Measurements from ENCODE around the gene CHMP2A.

Gene CHMP2A

DNA sequence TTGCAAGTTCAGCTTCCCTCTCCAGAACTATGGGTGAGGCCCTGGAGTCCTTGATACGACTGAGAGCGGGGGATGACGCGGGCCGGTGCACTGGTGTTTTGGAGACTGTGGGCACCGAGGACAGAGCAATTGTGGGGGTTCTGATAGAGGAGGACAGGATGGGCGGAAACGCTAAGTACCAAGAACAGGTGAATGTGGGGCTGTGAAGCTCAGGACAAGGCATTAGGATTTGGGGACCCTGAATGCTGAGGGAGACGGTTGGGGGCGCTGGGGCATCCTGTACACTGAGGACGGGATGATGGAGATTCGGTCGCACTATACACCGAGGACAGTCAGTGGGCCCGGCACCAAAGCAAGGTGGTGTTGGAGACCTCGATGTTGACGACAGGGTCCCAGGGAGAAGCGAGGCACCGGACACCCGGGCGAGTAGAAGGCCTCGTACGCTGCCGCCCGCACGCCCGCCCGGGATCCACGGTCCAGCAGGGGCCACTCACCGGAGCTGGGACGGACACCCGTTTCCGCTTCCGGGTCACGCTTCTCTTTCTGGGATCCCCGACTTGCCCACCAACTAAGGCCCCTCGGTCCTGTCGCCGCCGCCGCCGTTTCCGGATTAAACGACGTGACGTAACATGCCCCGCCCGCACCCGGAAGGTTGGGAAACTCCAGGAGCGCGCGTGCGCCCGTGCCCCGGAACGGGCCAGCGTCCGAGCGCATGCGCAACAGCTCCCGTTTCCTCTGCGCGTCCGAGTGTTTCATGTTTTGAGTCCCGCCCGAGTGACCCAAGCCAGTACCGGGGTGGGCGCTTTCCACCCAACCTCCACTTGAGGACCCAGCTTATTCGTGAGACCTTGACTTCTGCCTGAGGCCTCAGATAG is at the start of gene CHMP2A:
Gene CHMP2A (minus strand): TSS at position 612 of the 875 bp plus-strand sequence. CDS start 893 bp downstream, outside the sequence.
- H3K4me3 ChIP-seq (ENCODE audit: low read depth, low read length) = peak within 1 kb of the TSS; percentile 83
- peak; percentile 86 for DNase-seq (ENCODE audit: low read depth)
- TF ChIP-seq, protein P1, sequence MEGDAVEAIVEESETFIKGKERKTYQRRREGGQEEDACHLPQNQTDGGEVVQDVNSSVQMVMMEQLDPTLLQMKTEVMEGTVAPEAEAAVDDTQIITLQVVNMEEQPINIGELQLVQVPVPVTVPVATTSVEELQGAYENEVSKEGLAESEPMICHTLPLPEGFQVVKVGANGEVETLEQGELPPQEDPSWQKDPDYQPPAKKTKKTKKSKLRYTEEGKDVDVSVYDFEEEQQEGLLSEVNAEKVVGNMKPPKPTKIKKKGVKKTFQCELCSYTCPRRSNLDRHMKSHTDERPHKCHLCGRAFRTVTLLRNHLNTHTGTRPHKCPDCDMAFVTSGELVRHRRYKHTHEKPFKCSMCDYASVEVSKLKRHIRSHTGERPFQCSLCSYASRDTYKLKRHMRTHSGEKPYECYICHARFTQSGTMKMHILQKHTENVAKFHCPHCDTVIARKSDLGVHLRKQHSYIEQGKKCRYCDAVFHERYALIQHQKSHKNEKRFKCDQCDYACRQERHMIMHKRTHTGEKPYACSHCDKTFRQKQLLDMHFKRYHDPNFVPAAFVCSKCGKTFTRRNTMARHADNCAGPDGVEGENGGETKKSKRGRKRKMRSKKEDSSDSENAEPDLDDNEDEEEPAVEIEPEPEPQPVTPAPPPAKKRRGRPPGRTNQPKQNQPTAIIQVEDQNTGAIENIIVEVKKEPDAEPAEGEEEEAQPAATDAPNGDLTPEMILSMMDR (IDR thresholded peaks at IDR 0.05; ENCODE audit: control insufficient read depth, extremely low read depth, insufficient read depth) = no peak

DNA sequence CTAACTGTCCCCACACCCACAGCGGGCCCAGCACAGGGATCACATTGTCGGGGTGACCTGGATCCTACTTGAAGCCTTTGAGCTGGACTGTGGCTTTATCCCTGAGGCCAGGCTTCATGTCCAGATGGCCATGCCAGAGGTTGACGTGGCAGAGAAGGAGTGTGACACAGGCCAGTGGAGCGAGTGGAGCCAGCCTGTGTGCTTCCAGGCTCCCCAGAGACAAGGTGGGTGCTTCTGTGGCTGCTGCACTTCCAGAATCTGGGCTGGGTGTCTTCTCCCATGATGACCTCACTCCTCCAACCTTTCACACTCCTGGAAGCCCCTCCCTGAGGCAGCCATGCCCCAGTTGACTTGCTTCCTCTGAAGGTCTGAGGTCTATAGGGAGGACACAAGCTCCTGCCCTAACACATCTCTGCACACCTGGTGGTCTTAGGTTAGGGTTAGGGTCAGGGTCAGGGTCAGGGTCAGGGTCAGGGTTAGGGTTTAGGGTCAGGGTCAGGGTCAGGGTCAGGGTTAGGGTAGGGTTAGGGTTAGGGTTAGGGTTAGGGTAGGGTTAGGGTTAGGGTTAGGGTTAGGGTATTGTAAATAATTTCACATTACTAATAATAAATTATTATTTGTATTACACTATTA is 31.3 kb upstream of the CHMP2A start:
- TF ChIP-seq, protein P1 (IDR thresholded peaks at IDR 0.05; ENCODE audit: control insufficient read depth, extremely low read depth, insufficient read depth) = no peak

DNA sequence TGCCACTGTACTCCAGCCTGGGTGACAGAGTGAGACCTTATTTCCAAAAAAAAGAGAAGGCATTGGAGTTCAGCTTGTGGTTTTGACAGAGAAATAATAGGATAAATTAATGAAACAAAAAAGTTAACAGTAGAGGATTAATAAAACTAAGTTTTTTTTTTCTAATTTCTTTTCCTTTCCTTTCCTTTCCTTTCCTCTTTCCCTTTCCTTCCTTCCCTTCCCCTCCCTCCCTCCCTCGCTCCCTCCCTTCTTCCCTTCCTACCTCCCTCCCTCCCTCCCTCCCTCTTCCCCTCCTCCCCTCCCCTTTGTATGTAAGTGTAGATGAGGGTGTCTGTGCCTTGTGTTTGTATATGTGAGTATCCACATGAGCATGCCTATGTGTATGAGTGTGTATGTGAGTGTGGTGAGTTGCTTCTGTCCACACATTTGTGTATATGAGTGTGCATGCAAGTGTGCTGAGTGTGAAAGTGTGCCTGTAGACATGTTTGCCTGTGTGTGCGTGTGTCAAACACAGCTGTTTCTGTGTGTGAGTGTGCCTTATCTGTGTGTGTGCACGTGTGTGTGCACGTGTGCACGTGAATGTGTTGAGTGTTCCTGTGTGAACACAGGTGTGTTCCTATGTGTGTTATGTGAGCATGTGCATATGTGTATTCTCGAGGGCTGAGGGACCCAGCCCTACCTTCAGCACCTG is 30.7 kb upstream of the CHMP2A start:
- H3K4me3 ChIP-seq (ENCODE audit: low read depth, low read length) = no peak overlapping the region
- no peak for DNase-seq (ENCODE audit: low read depth)
- TF ChIP-seq, protein P1 (IDR thresholded peaks at IDR 0.05; ENCODE audit: control insufficient read depth, extremely low read depth, insufficient read depth) = no peak

More for the DNA sequence above, 31.3 kb upstream of the CHMP2A start:
- H3K4me3 ChIP-seq (ENCODE audit: low read depth, low read length) = no peak overlapping the region
- no peak for DNase-seq (ENCODE audit: low read depth)

DNA sequence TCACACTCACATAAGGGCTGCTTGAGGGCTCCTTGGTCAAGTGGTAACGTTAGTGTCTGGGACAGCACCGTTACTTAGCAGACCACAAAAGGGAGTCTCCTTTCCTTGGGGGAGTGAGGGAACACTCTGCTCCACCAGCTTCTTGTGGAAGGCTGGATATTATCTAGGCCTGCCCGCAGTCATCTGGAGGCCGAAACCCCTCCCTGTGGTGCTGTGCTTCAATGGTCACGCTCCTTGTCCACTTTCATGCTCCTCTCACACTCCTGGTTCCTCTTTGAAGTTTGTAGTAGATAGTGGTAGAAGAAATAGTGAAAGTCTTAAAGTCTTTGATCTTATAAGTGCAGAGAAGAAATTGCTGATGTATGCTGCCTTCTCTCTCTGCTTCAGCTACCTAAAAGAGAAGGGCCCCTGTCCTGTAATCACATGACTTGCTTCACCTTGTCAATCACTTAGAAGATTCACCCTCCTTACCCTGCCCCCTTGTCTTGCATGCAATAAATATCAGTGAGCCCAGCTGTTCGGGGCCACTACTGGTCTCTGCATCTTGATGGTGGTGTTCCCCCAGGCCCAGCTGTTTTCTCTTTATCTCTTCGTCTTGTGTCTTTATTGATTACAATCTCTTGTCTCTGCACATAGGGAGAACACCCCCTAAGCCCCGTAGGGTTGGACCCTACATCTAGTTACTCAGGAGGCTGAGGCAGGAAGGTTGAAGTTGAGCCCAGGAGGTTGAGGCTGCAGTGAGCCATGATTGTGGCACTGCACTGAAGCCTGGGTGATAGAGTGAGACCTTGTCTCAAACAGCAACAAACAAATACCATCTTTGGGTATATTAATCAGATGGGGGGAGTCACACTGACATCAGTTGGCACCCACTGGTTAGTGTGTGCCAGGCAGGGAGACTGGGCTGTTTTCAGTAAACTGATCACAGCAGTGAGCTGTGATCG is 29.9 kb upstream of the CHMP2A start:
- no peak for DNase-seq (ENCODE audit: low read depth)
- H3K4me3 ChIP-seq (ENCODE audit: low read depth, low read length) = no peak overlapping the region
- TF ChIP-seq, protein P1 (IDR thresholded peaks at IDR 0.05; ENCODE audit: control insufficient read depth, extremely low read depth, insufficient read depth) = no peak

DNA sequence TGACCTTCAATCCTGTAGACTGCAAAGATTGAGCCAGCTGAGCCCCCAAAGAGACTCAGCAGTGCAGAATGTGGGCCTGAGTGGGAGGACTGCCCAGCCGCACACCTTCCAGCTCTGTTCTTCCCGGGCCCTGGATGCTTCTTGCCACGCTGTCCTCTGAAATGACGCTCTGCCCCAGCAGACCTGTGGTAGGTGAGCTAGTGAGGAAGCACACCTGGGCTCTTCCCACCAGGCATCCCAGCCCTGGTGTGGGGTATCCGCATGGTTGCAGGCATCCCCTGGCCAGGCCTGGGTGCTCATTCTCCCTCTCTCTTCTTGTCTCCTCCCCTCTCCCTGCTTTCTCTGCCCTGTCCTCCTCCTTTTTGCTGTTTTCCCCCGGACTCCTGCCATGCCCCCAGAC is 28.1 kb upstream of the CHMP2A start:
- TF ChIP-seq, protein P1 (IDR thresholded peaks at IDR 0.05; ENCODE audit: control insufficient read depth, extremely low read depth, insufficient read depth) = no peak
- H3K4me3 ChIP-seq (ENCODE audit: low read depth, low read length) = no peak overlapping the region
- DNase-seq (ENCODE audit: low read depth) = no peak
